Epithelial cell of proximal tubule (primary cell): ENCODE results near the gene FLNB. TPM values are rescaled to one million over a fixed set of nuclear protein-coding genes. Genes with fewer than 3 reads are reported as not detected.
A peak's percentile ranks its signal among the peaks of the same experiment; 100 is the strongest.

Experiments
- DNase-seq: peaks from one replicate; pipeline ENCODE4 v3.0.0-alpha.2; 2011; ENCODE audit warnings: low read depth
- H3K4me3 ChIP-seq: 2 replicates; pipeline ENCODE4 v1.5.1; 2011; ENCODE audit warnings: low read depth, mild to moderate bottlenecking, low read length
- total RNA-seq: library from RNA; depleted of rRNA; stranded (reverse); fragments of >200 nt; gene quantifications from 2 replicates; pipeline ENCODE4 v1.2.3, GENCODE V29; 2015
- TF ChIP-seq, protein P1 (sequence below): conservative IDR thresholded peaks from 2 replicates; pipeline ENCODE4 v1.5.1; 2012; ENCODE audit warnings: low read depth, mild to moderate bottlenecking, low read length

Gene FLNB
- total RNA-seq, 1 donor from 2014 or later: 223 TPM

DNA sequence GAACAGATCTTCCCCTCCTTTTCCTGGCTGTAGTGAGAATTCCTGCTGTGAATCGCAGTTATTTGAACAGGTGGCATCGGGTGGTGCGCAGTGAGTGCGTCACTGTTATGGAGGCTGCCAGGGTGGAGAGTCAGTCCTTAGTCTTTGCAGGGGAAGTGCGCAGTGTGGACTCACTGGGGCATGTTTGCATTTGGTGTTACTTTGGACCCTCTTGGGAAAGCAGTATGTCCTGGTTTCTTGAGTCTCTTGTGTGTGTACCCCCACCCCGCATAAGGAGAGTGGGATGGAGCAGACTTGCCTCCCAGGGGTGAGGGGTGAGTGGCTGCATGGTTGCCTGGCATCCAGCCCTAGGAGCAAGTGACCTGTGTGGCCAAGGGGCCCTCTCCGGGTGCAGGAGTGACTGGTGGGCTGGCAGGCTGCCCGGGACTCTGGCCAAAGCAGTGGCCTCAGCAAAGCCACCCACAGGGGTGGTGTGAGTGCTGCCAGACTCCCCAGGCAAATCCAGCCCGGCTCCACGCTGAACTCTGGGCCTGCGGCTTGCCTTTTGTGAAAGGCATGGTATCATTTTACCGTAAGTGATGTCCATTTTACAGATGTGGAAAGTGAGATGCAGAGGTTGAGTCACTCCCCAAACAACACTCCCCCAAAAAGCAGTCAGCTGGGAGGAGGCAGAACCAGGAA lies 156.1 kb downstream of the FLNB start:
- DNase-seq: no peak
- TF ChIP-seq, protein P1, sequence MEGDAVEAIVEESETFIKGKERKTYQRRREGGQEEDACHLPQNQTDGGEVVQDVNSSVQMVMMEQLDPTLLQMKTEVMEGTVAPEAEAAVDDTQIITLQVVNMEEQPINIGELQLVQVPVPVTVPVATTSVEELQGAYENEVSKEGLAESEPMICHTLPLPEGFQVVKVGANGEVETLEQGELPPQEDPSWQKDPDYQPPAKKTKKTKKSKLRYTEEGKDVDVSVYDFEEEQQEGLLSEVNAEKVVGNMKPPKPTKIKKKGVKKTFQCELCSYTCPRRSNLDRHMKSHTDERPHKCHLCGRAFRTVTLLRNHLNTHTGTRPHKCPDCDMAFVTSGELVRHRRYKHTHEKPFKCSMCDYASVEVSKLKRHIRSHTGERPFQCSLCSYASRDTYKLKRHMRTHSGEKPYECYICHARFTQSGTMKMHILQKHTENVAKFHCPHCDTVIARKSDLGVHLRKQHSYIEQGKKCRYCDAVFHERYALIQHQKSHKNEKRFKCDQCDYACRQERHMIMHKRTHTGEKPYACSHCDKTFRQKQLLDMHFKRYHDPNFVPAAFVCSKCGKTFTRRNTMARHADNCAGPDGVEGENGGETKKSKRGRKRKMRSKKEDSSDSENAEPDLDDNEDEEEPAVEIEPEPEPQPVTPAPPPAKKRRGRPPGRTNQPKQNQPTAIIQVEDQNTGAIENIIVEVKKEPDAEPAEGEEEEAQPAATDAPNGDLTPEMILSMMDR: no peak
- no peak overlapping the region for H3K4me3 ChIP-seq

GRCh38 chr3:58164906-58165821 lies 156.9 kb downstream of the FLNB start:
- no peak for DNase-seq
- no peak overlapping the region for H3K4me3 ChIP-seq
- TF ChIP-seq, protein P1: no peak

GRCh38 chr3:58167431-58168351 lies 159.5 kb downstream of the FLNB start:
- DNase-seq: no peak
- no peak overlapping the region for H3K4me3 ChIP-seq
- TF ChIP-seq, protein P1: peak; percentile 96

- TF ChIP-seq, protein P1: no peak
- no peak for DNase-seq
- H3K4me3 ChIP-seq: no peak overlapping the region
Measured at GRCh38 chr3:58168498-58168897, 160.3 kb downstream of the FLNB start.

DNA sequence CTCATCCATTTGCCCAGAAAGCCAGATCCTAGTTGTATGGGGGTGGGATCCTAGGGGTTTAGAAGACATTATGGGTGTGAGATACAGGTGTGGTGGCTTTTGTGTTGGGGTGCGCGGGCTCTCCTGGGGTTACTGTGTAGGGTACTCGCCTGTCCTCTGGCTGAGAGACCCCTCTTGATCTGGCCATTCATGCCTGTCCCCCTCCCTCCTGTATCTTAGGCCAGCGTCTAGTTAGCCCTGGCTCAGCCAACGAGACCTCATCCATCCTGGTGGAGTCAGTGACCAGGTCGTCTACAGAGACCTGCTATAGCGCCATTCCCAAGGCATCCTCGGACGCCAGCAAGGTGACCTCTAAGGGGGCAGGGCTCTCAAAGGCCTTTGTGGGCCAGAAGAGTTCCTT lies 161.1 kb downstream of the FLNB start:
- no peak for DNase-seq
- TF ChIP-seq, protein P1: no peak
- H3K4me3 ChIP-seq: no peak overlapping the region

DNA sequence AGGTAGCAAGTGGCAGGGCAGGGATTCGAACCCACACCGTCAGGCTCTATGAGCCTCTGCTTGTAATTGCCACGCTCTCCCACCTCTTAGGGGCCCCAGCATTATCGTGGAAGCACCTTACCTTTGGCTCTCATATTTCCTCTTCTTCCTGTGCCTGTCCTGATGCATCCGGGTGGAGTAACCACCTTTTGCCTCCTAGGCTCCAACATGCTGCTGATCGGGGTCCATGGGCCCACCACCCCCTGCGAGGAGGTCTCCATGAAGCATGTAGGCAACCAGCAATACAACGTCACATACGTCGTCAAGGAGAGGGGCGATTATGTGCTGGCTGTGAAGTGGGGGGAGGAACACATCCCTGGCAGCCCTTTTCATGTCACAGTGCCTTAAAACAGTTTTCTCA lies 162.2 kb downstream of the FLNB start:
- TF ChIP-seq, protein P1: no peak
- no peak overlapping the region for H3K4me3 ChIP-seq
- no peak for DNase-seq
